SK-N-SH (cell line): ENCODE results near the gene TSC22D1.

Experiments used
- CHD2 ChIP-seq: fragments of 150-350 bp; IDR thresholded peaks from 2 replicates; pipeline ENCODE4 v1.6.1; 2018; ENCODE audit warnings: low read length; ENCODE audit not compliant: partially characterized antibody
- CTCF ChIP-seq: fragments of 200-600 bp; sonication (generic); IDR thresholded peaks from 2 replicates; pipeline ENCODE4 v1.6.1; 2017; ENCODE audit warnings: antibody characterized with exemption, mild to moderate bottlenecking, moderate library complexity
- EP300 ChIP-seq, 2 experiments: IDR thresholded peaks; 2 replicates each; pipeline versions ENCODE4 v1.4.0 to v1.6.1; 2012; ENCODE audit warnings: borderline replicate concordance in 1 of 2, low read depth in 1 of 2, low read length in 1 of 2
- EZH2phosphoT487 ChIP-seq: fragments of 200-600 bp; sonication (generic); IDR thresholded peaks from 2 replicates; pipeline ENCODE4 v1.6.1; 2017; ENCODE audit warnings: low read depth, mixed run types, mild to moderate bottlenecking, antibody characterized with exemption, moderate library complexity, borderline replicate concordance
- GABPA ChIP-seq: IDR thresholded peaks from 2 replicates; pipeline ENCODE4 v1.4.0; 2012; ENCODE audit warnings: low read depth, mild to moderate bottlenecking
- JUND ChIP-seq: IDR thresholded peaks from 2 replicates; pipeline ENCODE4 v1.4.0; 2012
- MXI1 ChIP-seq: IDR thresholded peaks from 2 replicates; pipeline ENCODE4 v1.6.1; 2012; ENCODE audit warnings: mild to moderate bottlenecking, low read depth, low read length, improper control_type of control experiment
- NFIC ChIP-seq: IDR thresholded peaks from 2 replicates; pipeline ENCODE4 v1.4.0; 2012; ENCODE audit warnings: borderline replicate concordance
- POLR2AphosphoS5 ChIP-seq: IDR thresholded peaks from 2 replicates; pipeline ENCODE4 v1.6.1; 2012; ENCODE audit warnings: low read depth, low read length
- SIN3A ChIP-seq: IDR thresholded peaks from 2 replicates; pipeline ENCODE4 v1.6.1; 2012; ENCODE audit warnings: low read depth, mild to moderate bottlenecking, low read length, moderate library complexity, borderline replicate concordance
- TAF1 ChIP-seq: IDR thresholded peaks from 2 replicates; pipeline ENCODE4 v1.6.1; 2012; ENCODE audit warnings: low read depth, mild to moderate bottlenecking, low read length, moderate library complexity, borderline replicate concordance

DNA sequence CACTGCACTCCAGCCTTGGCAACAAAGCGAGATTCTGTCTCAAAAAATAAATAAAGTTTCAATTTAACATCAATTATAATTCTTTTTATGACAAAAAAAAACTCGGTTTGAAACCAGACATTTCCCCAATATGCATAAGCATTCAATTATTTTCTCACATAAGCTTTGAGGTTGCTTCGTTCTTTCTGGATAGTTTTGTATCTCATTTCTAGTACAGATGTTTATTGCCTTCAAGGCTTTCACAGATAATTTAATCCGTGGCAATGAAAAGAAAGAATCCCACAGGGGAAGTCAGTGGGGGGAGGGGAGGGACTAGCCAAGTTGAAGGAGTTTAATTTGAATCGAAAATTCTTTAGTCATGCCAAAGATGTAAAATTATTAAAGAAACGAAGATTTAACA, 29.6 kb upstream of the TSC22D1 start:
- TF ChIP-seq CTCF (no peak), JUND (no peak), SIN3A (no peak), POLR2AphosphoS5 (no peak), NFIC (no peak), TAF1 (no peak), EZH2phosphoT487 (no peak), GABPA (no peak), EP300 (IDR thresholded peaks at IDR 0.05; ENCODE audit: borderline replicate concordance in 1 of 2, low read depth in 1 of 2, low read length in 1 of 2) (no peak), CHD2 (no peak), MXI1 (no peak)
